ENCODE results near the gene ARNT2. TPM values are rescaled to one million over a fixed set of nuclear protein-coding genes. Genes with fewer than 3 reads are reported as not detected.

The ARNT2 gene
- total and polyA plus RNA-seq, 5 donors from 2014 or later, result not detected

DNA sequence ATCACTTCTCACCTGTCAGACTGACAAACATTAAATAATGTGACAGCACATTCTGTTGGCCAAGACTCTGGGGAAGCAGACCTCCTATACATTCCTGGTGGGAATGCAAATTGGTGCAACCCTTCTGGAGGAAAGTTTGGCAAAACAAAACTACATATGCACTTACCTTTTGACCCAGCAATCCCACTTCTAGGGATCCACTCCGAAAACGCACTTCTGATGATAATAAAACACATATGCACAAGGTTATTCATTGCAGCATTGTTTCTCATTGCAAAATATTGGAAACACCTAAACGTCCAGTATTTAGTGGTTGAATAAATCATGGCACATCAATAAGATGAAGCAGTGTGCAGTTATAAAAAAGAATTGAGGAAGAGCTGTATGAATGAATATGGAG is 145.5 kb downstream of the ARNT2 start:
- Mint-ChIP-seq H3K27ac (no peak overlapping the region), H3K9me3 (peaks cover 0 to 2% (median 0%) of the 10 kb centered on the region in 7 donors), H3K36me3 (no peaks in the 10 kb centered on the region), H3K27me3 (peaks cover 5% of the 10 kb centered on the region), H3K4me3 (no peak overlapping the region), H3K4me1 (peaks cover 0 to 1% (median 0%) of the 10 kb centered on the region in 4 donors)
- Histone ChIP-seq H3K9me3 (ENCODE audit: control insufficient read depth in 2 of 2, low read length in 2 of 2) (no peaks in the 10 kb centered on the region), H3K36me3 (ENCODE audit: control insufficient read depth, insufficient read depth, low read length) (no peaks in the 10 kb centered on the region), H3K4me3 (ENCODE audit: low read depth, low read length) (no peak overlapping the region), H3K4me1 (ENCODE audit: control insufficient read depth, insufficient read depth, low read length, poor library complexity, severe bottlenecking) (no peaks in the 10 kb centered on the region), H3K27me3 (ENCODE audit: control insufficient read depth, insufficient read depth, low read length) (peaks cover 2% of the 10 kb centered on the region), H3K27ac (ENCODE audit: insufficient read depth, low read length, poor library complexity, severe bottlenecking) (no peak overlapping the region)
- ATAC-seq (ENCODE audit: low read depth in 2 of 2), result no peak
- DNase-seq, result no peak

- peaks cover 0 to 1% (median 0%) of the 10 kb centered on the region in 4 donors for H3K4me1 Mint-ChIP-seq
- no peak overlapping the region for H3K27ac Mint-ChIP-seq
- no peaks in the 10 kb centered on the region for H3K4me1 ChIP-seq (ENCODE audit: control insufficient read depth, insufficient read depth, low read length, poor library complexity, severe bottlenecking)
- no peak overlapping the region for H3K4me3 Mint-ChIP-seq
- no peaks in the 10 kb centered on the region for H3K36me3 Mint-ChIP-seq
- no peak overlapping the region for H3K4me3 ChIP-seq (ENCODE audit: low read depth, low read length)
- H3K9me3 Mint-ChIP-seq, result peaks cover 0 to 2% (median 0%) of the 10 kb centered on the region in 7 donors
- no peaks in the 10 kb centered on the region for H3K36me3 ChIP-seq (ENCODE audit: control insufficient read depth, insufficient read depth, low read length)
- peaks cover 2% of the 10 kb centered on the region for H3K27me3 ChIP-seq (ENCODE audit: control insufficient read depth, insufficient read depth, low read length)
- DNase-seq, result no peak
- H3K9me3 ChIP-seq (ENCODE audit: control insufficient read depth in 2 of 2, low read length in 2 of 2), result no peaks in the 10 kb centered on the region
- no peak overlapping the region for H3K27ac ChIP-seq (ENCODE audit: insufficient read depth, low read length, poor library complexity, severe bottlenecking)
- H3K27me3 Mint-ChIP-seq, result peaks cover 2% of the 10 kb centered on the region
- no peak for ATAC-seq (ENCODE audit: low read depth in 2 of 2)
These were observed 146.2 kb downstream of the ARNT2 start for GRCh38 chr15:80550219-80550907.

DNA sequence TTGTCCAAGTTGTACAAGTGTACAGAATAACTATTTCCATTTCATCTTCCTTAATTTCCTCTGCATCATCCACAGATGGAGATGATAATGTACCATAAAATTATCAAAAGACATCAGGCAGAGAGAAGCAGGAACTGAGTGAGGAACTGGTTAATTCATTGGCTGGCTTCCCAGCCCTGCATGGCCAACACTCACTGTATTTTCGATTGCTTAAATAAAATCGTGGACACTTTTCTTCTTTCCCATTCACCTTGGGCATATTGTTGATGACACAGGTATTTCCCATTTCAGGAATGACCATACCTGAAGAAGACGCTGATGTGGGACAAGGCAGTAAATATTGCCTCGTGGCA is 146.7 kb downstream of the ARNT2 start:
- H3K36me3 Mint-ChIP-seq, result no peaks in the 10 kb centered on the region
- no peak overlapping the region for H3K27ac Mint-ChIP-seq
- Histone ChIP-seq H3K4me1 (ENCODE audit: control insufficient read depth, insufficient read depth, low read length, poor library complexity, severe bottlenecking) (no peaks in the 10 kb centered on the region), H3K9me3 (ENCODE audit: control insufficient read depth in 2 of 2, low read length in 2 of 2) (no peaks in the 10 kb centered on the region), H3K4me3 (ENCODE audit: low read depth, low read length) (no peak overlapping the region), H3K27ac (ENCODE audit: insufficient read depth, low read length, poor library complexity, severe bottlenecking) (no peak overlapping the region), H3K27me3 (ENCODE audit: control insufficient read depth, insufficient read depth, low read length) (peaks cover 2% of the 10 kb centered on the region), H3K36me3 (ENCODE audit: control insufficient read depth, insufficient read depth, low read length) (no peaks in the 10 kb centered on the region)
- peaks cover 0 to 2% (median 0%) of the 10 kb centered on the region in 7 donors for H3K9me3 Mint-ChIP-seq
- DNase-seq (no peak), ATAC-seq (ENCODE audit: low read depth in 2 of 2) (no peak)
- H3K4me3 Mint-ChIP-seq, result no peak overlapping the region
- H3K4me1 Mint-ChIP-seq, result peaks cover 0 to 1% (median 0%) of the 10 kb centered on the region in 4 donors
- no peaks in the 10 kb centered on the region for H3K27me3 Mint-ChIP-seq

- DNase-seq (no peak), ATAC-seq (ENCODE audit: low read depth in 2 of 2) (no peak)
- Mint-ChIP-seq H3K4me1 (peaks cover 0 to 1% (median 0%) of the 10 kb centered on the region in 4 donors), H3K36me3 (no peaks in the 10 kb centered on the region), H3K27ac (no peak overlapping the region), H3K27me3 (no peaks in the 10 kb centered on the region), H3K4me3 (no peak overlapping the region), H3K9me3 (peaks cover 0 to 2% (median 0%) of the 10 kb centered on the region in 7 donors)
- no peak overlapping the region for H3K4me3 ChIP-seq (ENCODE audit: low read depth, low read length)
- no peaks in the 10 kb centered on the region for H3K36me3 ChIP-seq (ENCODE audit: control insufficient read depth, insufficient read depth, low read length)
- H3K27me3 ChIP-seq (ENCODE audit: control insufficient read depth, insufficient read depth, low read length), result peaks cover 2% of the 10 kb centered on the region
- no peak overlapping the region for H3K27ac ChIP-seq (ENCODE audit: insufficient read depth, low read length, poor library complexity, severe bottlenecking)
- H3K4me1 ChIP-seq (ENCODE audit: control insufficient read depth, insufficient read depth, low read length, poor library complexity, severe bottlenecking), result no peaks in the 10 kb centered on the region
- no peaks in the 10 kb centered on the region for H3K9me3 ChIP-seq (ENCODE audit: control insufficient read depth in 2 of 2, low read length in 2 of 2)
These were observed 147.2 kb downstream of the ARNT2 start for GRCh38 chr15:80551348-80551747.

GRCh38 chr15:80554560-80554959 is 150.4 kb downstream of the ARNT2 start:
- Mint-ChIP-seq H3K27ac (no peak overlapping the region), H3K9me3 (peaks cover 0 to 2% (median 0%) of the 10 kb centered on the region in 7 donors), H3K36me3 (no peaks in the 10 kb centered on the region), H3K4me3 (no peak overlapping the region), H3K4me1 (peaks cover 0 to 1% (median 0%) of the 10 kb centered on the region in 4 donors), H3K27me3 (no peaks in the 10 kb centered on the region)
- H3K27ac ChIP-seq (ENCODE audit: insufficient read depth, low read length, poor library complexity, severe bottlenecking), result no peak overlapping the region
- DNase-seq (no peak), ATAC-seq (ENCODE audit: low read depth in 2 of 2) (no peak)
- no peaks in the 10 kb centered on the region for H3K4me1 ChIP-seq (ENCODE audit: control insufficient read depth, insufficient read depth, low read length, poor library complexity, severe bottlenecking)
- H3K9me3 ChIP-seq (ENCODE audit: control insufficient read depth in 2 of 2, low read length in 2 of 2), result no peaks in the 10 kb centered on the region
- peaks cover 2% of the 10 kb centered on the region for H3K27me3 ChIP-seq (ENCODE audit: control insufficient read depth, insufficient read depth, low read length)
- no peak overlapping the region for H3K4me3 ChIP-seq (ENCODE audit: low read depth, low read length)
- H3K36me3 ChIP-seq (ENCODE audit: control insufficient read depth, insufficient read depth, low read length), result no peaks in the 10 kb centered on the region

- Histone ChIP-seq H3K27me3 (ENCODE audit: control insufficient read depth, insufficient read depth, low read length) (peaks cover 2% of the 10 kb centered on the region), H3K4me1 (ENCODE audit: control insufficient read depth, insufficient read depth, low read length, poor library complexity, severe bottlenecking) (no peaks in the 10 kb centered on the region), H3K36me3 (ENCODE audit: control insufficient read depth, insufficient read depth, low read length) (no peaks in the 10 kb centered on the region), H3K4me3 (ENCODE audit: low read depth, low read length) (no peak overlapping the region), H3K9me3 (ENCODE audit: control insufficient read depth in 2 of 2, low read length in 2 of 2) (no peaks in the 10 kb centered on the region), H3K27ac (ENCODE audit: insufficient read depth, low read length, poor library complexity, severe bottlenecking) (no peak overlapping the region)
- peaks cover 5% of the 10 kb centered on the region for H3K27me3 Mint-ChIP-seq
- peaks cover 0 to 2% (median 0%) of the 10 kb centered on the region in 7 donors for H3K9me3 Mint-ChIP-seq
- ATAC-seq (ENCODE audit: low read depth in 2 of 2) (no peak), DNase-seq (no peak)
- no peaks in the 10 kb centered on the region for H3K4me1 Mint-ChIP-seq
- H3K27ac Mint-ChIP-seq, result no peak overlapping the region
- no peaks in the 10 kb centered on the region for H3K36me3 Mint-ChIP-seq
- no peak overlapping the region for H3K4me3 Mint-ChIP-seq
These were observed 152.6 kb downstream of the ARNT2 start for GRCh38 chr15:80556694-80557367.

DNA sequence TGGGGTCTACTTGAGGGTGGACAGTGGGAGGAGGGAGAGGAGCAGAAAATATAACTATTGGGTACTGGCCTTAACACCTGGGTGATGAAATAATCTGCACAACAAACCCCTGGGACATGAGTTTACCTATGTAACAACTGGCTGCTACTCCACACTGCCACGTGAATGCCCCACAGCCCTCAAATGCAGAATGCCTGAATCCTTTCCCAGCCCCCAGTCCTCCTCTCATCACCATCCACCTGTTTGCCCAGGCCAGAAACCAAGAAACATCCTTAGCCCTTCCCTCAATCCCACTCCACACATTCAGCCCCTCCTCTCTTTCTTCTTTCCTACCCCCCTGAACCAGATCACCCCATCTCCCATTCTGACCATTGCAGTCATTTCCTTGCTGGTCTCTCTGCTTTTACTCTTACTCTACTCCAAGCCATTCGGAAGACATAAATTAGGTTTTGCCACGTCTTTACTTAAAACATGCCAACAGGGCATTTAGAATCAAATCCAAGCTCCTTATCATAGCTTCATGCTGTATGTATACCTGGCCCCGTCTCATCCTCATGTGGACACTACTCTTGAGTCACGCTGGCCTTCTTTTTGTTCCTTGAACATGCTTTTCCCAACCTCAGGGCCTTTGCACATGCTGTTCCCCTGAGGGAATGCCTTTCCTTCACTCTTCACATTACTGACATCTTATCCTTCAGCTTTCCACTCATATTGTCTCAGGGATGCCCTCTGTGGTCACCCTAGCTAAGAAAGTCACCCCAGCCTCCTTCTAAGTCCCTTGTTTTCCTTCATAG is 153.5 kb downstream of the ARNT2 start:
- H3K27me3 Mint-ChIP-seq, result peaks cover 5% of the 10 kb centered on the region

More for the DNA sequence above, 153.5 kb downstream of the ARNT2 start:
- Mint-ChIP-seq H3K27ac (no peak overlapping the region), H3K9me3 (peaks cover 0 to 2% (median 0%) of the 10 kb centered on the region in 7 donors), H3K4me3 (no peak overlapping the region), H3K4me1 (no peaks in the 10 kb centered on the region), H3K36me3 (no peaks in the 10 kb centered on the region)
- H3K27ac ChIP-seq (ENCODE audit: insufficient read depth, low read length, poor library complexity, severe bottlenecking), result no peak overlapping the region
- no peaks in the 10 kb centered on the region for H3K4me1 ChIP-seq (ENCODE audit: control insufficient read depth, insufficient read depth, low read length, poor library complexity, severe bottlenecking)
- no peaks in the 10 kb centered on the region for H3K36me3 ChIP-seq (ENCODE audit: control insufficient read depth, insufficient read depth, low read length)
- no peak overlapping the region for H3K4me3 ChIP-seq (ENCODE audit: low read depth, low read length)
- H3K9me3 ChIP-seq (ENCODE audit: control insufficient read depth in 2 of 2, low read length in 2 of 2), result no peaks in the 10 kb centered on the region
- peaks cover 2% of the 10 kb centered on the region for H3K27me3 ChIP-seq (ENCODE audit: control insufficient read depth, insufficient read depth, low read length)
- DNase-seq (no peak), ATAC-seq (ENCODE audit: low read depth in 2 of 2) (no peak)
